HG03378 (cell line): Measurements from ENCODE around the gene ARHGAP35.
"Not testable (repeated sequence)": the region's sequence is repeated elsewhere in the genome, so short reads cannot be mapped to it uniquely, and the experiment has no call there.

Experiments used
- ATAC-seq: cut with Tn5 transposase; IDR thresholded peaks from one replicate; pipeline ENCODE4 v1.9.1; 2021; ENCODE audit warnings: mild to moderate bottlenecking, moderate library complexity; ENCODE audit not compliant: unreplicated experiment

ARHGAP35 gene

DNA sequence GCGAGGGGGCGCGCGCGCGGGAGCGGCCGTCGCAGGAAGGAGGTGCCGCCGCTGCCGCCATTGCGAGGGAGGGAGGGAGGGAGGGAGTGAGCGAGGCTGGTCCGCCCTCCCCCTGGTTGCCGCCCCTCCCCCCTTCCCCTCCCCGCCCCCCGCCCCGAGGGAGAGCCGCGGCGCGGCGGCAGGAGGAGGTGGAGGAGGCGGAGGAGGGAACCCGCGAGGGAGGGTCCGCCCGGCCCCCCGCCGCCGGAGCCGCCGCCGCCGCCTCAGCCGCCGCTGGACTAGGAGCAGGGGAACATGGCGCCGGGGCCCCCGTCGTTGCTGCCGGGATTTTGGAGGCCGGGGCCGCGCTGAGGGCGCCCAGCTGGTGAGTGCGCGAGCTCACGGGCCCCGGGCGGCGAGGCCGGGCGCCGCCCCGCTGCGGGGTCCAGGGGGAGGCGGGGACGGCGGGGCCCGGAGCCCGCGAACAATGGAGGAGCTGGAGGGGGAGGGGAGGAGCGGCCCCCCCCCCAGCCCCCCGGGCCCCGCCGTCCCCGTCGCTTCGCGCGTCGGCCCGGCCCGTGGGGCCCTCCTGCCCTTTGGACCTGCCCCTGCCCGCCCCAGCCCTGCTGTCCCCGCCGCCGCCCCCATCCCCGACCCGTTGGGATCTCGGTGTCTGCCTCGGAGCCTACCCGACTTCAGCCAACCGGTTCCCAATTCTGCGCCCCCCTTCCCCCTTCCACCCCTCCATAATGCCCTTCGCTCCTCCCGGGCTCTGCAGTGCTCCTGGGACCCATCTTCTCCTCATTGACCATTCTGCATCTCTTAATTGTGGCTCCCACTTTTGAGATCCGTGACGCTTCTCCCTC lies at the start of gene ARHGAP35:
TSS of gene ARHGAP35 (plus strand) at position 152 of the 845 bp plus-strand sequence. CDS start 57,679 bp downstream, outside the sequence.
- no peak for ATAC-seq

DNA sequence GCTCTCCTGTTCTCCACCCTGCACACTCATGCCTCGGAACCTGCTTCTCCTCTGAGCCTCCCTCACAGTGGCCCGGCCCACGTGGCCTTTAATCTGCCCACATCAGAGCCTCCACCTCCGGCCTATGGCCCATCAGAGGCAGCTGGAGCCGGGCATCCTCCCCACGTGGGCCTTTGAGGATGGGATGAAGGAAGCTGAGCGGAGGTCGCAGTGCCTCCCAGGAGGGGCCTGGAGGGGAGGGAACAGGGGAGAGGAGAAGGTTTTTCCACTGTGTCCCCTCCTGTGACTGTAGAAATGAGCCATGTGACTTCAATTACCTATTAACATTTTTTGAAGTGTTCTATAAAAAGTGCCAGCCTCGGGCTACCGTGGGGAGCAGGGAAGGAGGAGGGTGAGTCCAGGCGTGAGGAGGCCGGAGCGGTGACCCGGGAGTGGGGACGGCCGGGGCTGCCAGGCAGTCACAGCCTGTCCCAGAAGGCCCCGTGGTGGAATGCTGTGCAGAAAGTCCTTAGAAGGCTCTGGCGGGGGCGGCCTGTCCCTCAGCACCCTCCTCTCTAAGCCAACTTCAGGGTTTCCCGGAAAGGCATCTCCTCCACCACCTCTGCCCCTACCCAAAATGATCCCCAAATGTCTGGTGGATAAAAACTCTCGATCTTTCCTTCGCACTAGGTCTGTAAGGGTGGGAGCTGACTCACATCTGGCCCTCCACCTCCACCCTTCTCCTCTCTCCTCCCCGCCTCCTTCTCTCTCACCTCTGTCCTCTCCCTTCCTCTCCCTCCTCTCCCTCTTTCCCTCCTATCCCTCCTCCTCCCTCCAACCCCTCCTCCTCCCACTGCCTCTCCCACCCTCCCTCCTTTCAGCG lies 47.6 kb upstream of the ARHGAP35 start:
- ATAC-seq = no peak

GRCh38 chr19:46813839-46814358 lies 46.9 kb upstream of the ARHGAP35 start:
- no peak for ATAC-seq

GRCh38 chr19:46815833-46816627 lies 44.8 kb upstream of the ARHGAP35 start:
- no peak for ATAC-seq

DNA sequence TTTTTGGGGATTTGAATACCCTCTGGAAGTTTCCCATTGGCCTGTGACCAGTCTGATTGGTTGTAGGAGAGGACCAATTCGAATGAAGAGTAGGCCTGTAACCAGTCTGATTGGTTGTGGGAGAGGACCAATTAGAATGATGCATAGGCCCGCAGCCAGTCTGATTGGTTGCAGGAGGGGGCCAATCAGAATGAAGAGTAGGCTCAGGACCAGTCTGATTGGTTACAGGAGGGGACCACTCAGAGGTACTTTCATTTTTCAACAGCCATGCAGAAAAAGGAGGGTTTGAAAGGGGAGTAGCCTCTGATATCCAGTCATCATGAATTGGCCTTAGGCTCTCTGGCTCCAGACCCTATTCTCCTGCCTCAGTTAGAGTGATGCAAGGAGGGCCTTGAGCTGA lies 42.0 kb upstream of the ARHGAP35 start:
- no peak for ATAC-seq

GRCh38 chr19:46821512-46822409 lies 39.0 kb upstream of the ARHGAP35 start:
- ATAC-seq = no peak

DNA sequence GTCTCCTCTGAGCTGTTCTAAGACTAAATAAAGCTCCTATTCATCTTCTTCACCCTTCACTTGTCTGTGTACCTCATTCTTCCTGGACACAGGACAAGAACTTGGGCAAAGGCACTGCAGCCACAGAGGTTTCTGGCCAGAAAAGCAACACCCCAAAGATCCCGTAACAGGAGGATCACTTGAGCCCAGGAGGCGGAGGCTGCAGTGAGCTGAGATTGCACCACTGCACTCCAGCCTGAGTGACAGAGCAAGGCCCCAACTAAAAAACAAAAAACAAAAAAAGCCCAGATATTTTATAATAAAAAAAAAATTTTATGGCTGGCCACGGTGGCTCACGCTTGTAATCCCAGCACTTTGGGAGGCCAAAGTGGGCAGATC lies 38.4 kb upstream of the ARHGAP35 start:
- not testable (repeated sequence) for ATAC-seq

DNA sequence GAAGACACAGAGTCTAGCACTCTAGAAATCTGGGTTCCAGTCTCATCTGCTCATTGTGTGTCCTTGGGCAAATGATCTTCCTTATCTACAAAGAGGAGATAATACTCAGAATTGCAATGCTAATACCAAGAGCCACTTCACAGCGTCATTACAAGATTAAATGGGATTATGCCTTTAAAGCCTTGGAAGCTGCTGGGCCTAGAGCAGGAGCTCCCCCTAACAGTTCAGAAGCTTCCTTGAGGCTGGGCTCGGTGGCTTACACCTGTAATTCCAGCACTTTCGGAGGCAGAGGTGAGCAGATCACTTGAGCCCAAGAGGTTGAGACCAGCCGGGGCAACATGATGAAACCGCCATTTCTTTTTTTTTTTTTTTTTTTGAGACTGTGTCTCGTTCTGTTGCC lies 37.7 kb upstream of the ARHGAP35 start:
- ATAC-seq = no peak

GRCh38 chr19:46824890-46825730 lies 35.7 kb upstream of the ARHGAP35 start:
- ATAC-seq = no peak

DNA sequence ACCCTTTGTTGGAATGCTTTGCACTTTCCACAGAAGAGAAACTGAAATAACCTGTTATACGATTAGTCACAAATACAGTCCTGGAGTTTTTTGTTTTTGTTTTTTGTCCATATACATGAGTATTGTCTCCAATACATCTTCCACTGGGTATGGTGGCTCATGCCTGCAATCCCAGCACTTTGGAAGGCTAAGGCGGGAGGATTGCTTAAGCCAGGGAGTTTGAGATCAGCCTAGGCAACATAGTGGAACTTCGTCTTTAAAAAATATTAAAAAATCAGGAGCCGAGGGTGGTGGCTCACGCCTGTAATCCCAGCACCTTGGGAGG lies 35.1 kb upstream of the ARHGAP35 start:
- no peak for ATAC-seq

DNA sequence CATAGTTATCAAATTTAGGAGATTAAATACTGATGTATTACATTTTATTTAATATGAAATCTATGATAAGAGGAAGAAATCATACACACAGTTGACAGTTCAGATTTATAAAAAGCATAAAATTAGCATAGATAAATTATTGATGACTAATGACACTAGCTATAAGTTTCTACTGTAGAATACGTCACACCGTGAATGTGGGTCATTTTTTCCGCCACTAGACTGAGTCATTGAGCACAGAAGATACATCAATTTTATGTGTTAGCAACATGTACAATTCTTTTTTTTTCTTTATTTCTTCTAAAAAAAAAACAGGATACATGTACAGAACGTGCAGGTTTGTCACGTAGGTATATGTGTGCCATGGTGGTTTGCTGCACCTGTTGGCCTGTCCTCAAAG lies 32.3 kb upstream of the ARHGAP35 start:
- ATAC-seq = no peak

GRCh38 chr19:46830864-46831263 lies 29.9 kb upstream of the ARHGAP35 start:
- ATAC-seq = no peak

GRCh38 chr19:46834121-46834520 lies 26.7 kb upstream of the ARHGAP35 start:
- no peak for ATAC-seq

GRCh38 chr19:46834984-46835383 lies 25.8 kb upstream of the ARHGAP35 start:
- ATAC-seq = no peak

DNA sequence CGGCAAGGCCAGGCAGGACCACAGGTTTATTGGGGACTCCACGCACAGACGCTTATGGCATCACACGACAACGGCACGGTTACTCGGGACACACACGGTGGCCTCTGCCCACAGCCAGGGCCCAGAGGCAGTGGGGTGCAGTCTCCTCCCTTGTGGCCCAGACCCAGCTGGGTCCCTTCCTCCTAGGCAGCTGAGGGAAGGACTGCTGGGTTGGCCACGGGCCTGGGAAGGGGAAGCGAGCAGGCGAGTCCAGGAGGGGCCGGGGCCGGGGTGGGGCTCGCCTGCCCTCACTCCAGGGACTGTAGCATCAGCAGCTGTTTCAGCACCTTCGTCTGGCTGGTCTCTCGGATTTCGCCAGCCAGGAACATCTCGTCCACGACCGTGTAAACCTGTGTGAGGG lies 22.6 kb upstream of the ARHGAP35 start:
- no peak for ATAC-seq

DNA sequence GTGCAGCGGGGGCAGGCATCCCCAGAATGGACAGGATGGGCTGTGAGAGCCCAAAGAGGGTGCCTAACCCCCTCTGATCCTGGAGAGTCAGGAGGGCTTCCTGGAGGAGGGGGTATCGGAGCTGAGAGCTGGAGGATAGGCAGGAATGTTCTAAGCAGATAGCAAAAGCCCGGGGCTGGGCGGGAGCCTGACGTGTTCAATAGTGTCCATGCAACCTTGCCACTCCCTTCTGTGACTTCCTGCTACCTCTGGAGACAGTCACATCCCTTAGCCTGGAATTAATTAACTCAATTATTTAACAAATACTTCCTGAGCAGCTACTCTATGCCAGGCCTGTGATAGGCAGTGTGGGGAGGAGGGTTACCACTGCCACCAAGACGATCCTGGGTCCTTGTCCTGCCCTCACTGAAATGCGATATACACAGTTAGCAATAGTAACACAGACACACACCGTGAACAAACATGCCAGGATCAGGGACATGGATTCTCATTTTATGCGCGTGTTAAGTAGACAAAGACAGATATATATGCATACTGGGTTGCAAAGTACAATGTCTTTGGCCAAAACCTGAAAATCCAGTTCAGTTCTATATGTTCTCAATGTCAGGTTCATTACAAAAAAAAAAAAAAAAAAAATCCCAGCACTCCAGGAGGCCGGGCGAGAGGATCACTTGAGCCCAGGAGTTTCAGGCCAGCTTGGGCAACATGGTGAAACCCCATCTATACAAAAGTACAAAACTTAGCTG lies 20.9 kb upstream of the ARHGAP35 start:
- ATAC-seq = no peak

DNA sequence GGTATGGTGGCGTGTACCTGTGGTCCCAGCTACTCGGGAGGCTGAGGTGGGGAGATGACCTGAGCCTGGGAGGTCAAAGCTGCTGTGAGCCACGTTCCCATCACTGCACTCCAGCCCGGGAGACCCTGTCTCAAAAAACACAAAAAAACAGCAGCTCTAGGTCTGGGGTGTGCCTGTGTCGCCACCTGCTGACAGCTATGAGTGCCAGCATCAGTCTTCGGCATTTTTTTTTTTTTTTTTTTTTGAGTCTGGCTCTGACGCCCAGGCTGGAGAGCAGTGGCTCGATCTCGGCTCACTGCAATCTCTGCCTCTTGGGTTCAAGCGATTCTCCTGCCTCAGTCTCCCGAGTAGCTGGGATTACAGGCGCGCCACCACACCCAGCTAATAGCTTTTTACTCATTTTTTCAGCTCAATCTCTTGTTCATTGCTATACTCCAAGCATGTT lies 20.3 kb upstream of the ARHGAP35 start:
- ATAC-seq = no peak

DNA sequence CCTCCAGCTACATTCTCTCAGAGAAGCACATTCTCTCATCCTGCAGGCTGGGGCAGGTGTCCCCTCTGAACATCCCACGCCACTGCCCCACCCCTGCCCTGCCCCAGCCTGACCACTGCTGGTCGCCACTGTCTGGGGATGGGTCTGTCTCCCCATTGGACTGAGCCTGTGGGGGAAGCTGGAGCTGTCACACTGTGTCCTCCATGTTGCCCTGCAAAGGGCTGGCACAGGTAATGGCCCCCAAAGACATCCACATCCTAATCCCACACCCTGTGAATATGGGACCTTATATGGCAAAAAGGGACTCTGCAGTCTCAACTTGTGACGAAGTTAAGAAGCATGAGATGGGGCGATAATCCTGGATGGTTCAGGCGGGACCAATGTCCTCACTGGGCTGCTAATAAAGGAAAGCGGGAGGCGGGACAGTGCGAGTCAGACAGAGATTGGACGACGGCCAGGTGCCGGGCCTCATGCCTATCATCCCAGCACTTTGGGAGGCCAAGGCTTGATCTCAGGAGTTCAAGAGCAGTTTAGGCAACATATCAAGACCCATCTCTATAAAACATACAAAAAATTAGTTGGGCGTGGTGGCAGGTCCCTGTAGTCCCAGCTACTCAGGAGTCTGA lies 19.2 kb upstream of the ARHGAP35 start:
- ATAC-seq = no peak
